ENCODE results near the gene RFX2.

- no peak for TF ChIP-seq CTCF (IDR thresholded peaks at IDR 0.05)
- TF ChIP-seq POLR2A (IDR thresholded peaks at IDR 0.05), result no peak
These were observed 110.6 kb downstream of the RFX2 start for GRCh38 chr19:5999693-6000092.
